Activated naive CD8-positive, alpha-beta T cell treated with anti-CD3 and anti-CD28 coated beads, Interleukin-2, amount 50 U/mL, for 16 hours (primary cell): ENCODE results near the gene EPB41L2.
A peak's percentile ranks its signal among the peaks of the same experiment; 100 is the strongest.

ENCODE experiments used
- DNase-seq: peaks from one replicate; pipeline ENCODE4 v3.0.0-alpha.2; 2020; ENCODE audit warnings: low read depth, low spot score

The EPB41L2 gene

GRCh38 chr6:130908958-130909357 is 154.1 kb downstream of the EPB41L2 start:
- no peak for DNase-seq

DNA sequence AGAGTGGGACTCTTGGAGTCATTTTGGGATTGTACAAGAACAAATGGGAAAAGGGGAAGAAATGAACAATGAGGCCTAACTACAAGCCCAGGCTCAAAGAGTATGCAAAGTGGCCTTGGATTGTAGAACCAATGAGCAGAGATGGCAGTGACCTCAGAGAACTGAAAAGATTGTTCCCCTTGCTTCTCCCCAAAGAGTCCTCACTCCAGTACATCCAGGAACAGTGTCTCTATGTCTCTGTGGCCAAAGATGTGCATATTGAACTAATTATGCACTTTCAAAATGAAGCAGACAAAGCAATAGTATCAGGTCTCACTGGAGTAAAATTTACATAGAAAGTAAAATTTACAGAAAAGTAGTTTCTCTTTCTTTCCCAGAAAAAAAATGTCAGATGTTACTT is 154.9 kb downstream of the EPB41L2 start:
- DNase-seq, result no peak

GRCh38 chr6:130907687-130908086 is 155.4 kb downstream of the EPB41L2 start:
- DNase-seq, result no peak

DNA sequence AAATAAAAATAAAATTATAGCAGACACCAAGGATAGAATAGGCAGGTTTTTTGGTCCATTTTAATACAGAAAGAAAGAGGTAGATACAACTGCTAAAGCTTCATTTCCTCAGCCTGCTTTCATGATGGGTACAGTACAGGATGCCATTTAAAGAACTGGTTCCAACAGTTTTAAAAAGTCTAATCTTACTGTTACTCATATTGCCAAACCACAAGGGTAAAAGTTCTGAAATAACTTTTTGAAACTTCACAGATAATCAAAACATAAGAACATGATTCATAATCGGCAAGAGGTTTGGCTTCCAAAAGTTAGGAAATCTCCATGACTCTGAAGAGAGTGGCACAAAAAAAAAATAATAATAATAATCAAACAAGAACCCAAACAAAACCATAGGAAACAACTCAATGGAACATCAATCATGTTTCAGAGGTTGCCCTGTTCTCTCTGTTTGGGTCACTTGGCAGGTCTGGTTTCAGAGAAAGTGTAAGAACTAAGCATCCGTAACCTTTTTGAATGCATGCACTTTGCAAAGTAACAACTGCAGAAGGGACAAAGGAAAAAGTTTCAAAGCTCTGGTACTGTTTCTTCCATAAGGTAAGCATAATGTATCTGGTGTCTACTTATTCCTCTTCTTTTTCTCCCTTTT is 156.2 kb downstream of the EPB41L2 start:
- DNase-seq, result no peak

DNA sequence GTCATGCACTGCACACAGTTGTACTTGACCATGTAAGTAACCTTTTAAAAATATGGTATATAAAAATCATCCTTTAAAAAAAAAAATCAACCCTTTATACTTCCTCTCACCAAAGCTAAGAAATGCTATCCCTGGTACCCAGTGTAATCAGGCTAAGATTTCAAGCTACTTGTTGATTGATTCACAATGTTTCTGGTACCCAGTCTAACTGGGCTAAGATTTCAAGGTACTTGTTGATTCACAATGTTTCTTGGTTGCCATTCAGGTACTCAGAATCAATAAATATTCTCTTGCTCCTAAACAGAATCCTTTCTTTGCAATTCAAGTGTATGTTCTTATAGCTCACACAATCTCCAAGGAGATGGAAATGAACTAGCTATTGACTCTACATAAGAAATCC is 159.4 kb downstream of the EPB41L2 start:
- DNase-seq, result no peak

GRCh38 chr6:130903007-130903406 is 160.0 kb downstream of the EPB41L2 start:
- no peak for DNase-seq

DNA sequence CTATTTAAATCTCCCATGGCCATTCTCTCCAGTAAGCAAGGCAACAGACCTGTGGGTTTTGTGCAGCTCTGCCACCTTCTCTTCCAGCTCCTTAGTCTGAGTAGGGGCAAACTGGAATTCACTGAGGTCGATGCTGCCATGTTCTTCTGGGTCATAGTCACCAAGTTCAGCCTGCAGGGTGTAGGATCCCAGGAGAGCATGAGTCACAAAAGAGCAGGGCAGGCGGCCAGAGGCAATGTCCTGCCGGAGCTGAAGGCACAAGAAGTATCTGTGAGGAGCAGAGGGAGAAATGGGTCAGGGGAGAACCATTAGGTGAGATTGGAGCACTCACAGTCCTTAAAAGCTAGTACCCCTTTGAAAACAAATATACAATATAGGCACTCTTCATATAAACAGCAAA is 162.1 kb downstream of the EPB41L2 start:
- no peak for DNase-seq

DNA sequence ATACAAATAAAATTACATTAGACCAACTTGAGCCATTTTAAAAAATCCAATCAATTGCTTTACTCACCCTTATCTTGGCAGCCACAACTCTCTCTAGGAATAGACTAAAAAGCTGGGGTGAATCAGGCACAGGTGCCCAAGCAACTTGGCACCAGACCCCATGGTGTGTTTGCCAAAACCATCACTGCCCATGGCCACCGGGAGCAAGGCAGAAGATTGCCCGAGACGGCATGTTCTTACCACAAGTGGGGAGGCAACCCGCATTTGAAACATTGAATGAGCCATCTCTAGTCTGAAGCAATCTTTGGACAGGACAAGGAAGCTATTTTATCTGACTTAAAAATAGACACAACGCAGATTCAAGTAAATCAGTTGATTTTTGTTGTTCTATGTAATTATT is 166.8 kb downstream of the EPB41L2 start:
- DNase-seq, result no peak

DNA sequence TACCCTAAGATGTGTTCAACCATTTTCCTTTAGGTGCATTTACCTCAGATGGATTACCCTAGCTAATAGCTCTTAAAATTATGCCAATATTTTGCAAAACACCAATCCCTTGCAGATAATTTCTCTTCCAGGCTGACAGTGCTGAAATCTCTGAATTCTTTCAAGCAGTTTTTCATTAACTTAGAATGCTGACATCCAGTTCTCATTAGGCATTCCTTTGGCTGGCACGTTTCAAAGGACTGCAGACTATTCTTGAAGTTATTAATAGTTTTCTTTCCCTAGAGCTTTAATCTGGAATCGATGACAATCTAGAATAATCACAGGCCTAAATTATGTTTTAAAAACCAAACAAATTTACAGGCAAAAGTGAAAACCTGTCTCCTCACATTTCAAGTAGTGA is 167.5 kb downstream of the EPB41L2 start:
- DNase-seq, result no peak

DNA sequence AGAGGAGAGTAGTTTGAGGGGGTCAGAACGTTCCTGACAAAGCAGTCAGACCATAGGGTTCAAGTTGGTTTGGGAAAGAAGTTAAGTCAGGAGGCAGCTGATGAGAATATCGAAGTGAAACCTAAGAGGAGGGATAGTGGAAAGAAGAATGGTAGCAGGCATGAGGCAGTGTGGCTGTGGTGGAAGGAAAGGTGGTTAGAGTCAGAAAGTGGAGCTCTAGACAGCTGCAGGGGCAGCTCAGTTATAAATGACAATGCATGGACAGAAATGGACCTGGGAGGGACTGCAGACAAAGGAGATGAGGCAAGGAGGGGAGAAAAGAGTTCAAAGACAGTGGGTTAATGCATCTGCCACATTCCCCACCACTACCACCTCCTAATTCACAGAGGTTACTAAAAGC is 169.3 kb downstream of the EPB41L2 start:
- no peak for DNase-seq

GRCh38 chr6:130893277-130893676 is 169.8 kb downstream of the EPB41L2 start:
- no peak for DNase-seq

- DNase-seq, result no peak
These were observed 172.5 kb downstream of the EPB41L2 start for GRCh38 chr6:130890521-130890971.

DNA sequence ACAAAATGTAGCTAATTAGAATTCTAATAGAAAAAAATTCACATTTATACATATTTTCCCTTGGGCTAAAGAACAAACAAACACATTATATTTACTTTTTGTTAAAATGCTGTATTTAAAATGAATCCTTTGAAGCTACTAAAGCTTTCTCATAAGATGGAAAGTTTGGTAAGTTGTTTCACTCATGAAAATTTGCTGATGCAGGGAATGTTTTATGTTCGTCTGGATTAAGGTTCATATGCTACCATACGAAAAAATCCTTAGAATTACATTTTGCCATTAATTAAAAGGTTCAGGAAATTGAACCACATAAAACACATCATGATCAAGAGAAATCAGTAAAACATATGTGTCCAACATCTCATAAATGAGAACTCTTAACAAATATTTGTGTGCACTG is 173.6 kb downstream of the EPB41L2 start:
- no peak for DNase-seq

GRCh38 chr6:130888246-130888645 is 174.8 kb downstream of the EPB41L2 start:
- no peak for DNase-seq

- DNase-seq, result no peak
These were observed 176.1 kb downstream of the EPB41L2 start for GRCh38 chr6:130886966-130887365.

GRCh38 chr6:130885392-130886192 is 177.5 kb downstream of the EPB41L2 start:
- DNase-seq, result peak; percentile 55

GRCh38 chr6:130882370-130882769 is 180.7 kb downstream of the EPB41L2 start:
- no peak for DNase-seq

- DNase-seq, result no peak
These were observed 183.2 kb downstream of the EPB41L2 start for GRCh38 chr6:130879826-130880225.

DNA sequence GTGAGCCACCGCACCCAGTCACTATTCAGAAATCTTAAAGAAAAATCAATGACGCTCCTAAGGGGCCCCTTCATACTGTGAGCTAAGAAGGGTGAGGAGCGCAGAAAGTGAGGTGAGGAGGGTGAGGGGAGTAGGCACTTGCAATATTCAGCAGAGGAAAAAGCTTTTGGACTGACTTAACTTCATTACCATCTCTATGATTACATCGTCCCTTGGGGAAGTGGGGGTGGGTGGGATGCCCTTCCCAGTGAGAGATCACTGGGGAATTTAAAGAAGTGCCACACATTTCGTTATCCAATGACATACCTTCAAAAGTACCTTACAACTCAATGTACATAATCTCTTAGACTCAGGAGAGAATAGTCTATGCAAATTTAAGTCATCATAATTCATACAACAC is 189.3 kb downstream of the EPB41L2 start:
- DNase-seq, result no peak

DNA sequence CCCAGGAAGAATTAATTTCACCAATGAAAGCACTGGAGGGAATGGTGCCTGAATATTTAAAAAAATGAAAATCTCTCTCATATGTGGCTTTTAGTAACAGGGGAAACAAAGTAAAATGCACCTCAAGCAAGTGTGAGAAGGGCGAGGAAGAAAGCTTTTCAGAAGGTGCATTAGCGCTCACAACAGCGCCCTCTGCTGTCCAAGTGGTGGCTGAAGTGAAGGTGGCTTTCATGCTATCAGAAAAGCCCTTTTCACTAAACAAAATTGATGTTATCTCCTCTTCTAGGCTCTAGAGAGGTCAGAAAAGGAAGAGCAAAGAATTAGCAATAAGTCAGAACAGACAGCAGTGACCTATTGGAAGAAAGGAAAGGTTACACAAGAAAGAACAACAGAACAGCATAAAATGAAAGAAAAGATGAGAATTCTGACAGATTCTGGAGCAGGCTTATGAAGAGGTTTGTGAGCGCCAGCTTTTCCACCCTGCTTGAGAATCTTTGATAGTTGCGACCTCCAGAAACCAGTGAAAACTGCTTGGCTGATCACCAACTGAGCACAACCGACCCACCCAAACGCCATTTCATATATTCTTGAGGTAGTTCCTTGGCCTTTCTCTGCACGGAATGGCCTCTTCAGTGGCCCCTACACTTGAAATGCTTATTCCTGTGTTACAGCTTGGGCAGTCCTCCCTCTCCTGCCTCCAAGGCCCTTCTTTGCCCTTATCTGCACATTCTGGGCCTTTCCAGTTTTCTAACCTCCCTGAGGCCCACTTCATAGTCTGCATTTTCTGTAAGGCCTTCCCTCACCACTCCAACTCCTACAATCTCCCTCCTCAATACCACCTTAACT is 190.6 kb downstream of the EPB41L2 start:
- peak; percentile 55 for DNase-seq

DNA sequence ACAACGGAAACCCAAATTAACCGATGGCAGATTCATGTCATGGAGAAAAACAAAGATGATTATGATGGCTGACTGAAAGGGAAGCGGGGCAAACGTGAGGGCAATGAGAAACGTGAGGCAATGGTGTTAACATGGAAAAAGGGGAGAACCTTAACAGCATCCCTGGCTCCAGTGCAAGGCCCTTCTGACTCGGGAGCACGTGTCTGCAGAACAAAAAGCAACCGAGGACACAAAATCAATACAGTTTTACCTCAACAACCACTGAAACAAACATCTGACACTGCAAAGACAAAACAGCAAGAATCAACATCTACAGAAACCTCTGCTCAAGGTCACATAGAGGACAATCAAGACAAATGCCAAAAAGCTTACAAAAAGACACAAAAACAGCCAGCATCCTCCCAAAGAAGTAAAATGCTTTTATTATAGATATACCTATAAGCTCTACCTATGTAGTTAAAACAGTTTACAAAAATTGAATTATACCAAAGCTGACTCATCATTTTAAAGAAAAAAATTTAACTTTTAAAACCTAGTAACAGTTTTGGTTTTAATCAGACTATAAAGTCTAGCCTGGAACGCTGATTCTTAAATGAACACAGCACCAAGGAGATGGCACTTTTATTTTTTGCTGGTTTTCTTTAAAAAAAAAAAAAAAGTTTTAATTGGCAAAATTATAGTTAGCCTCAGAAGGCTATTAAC is 192.7 kb downstream of the EPB41L2 start:
- DNase-seq, result no peak

DNA sequence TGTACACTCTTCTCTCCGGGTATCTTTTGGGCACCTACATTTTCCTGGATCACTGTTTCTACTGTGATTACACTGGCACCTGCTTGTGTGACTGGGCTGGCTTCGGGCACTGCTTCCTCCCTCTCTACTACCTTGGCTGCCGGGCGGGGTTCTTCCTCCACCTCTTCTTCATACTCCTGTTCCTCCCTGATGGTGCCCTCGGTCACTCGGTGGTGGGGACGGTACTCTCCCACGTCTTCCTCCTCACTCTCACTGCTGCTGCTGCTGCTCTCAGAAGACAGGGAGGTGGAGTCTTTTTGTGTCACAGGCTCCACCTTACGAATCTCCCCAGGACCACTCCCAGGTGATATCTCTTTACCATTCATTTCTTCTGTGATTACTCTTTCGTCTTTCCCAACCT is 193.4 kb downstream of the EPB41L2 start:
- no peak for DNase-seq
